CD14-positive monocyte (primary cell): Measurements from ENCODE around the gene CWC27. TPM values are rescaled to one million over a fixed set of nuclear protein-coding genes. Genes with fewer than 3 reads are reported as not detected.

Source experiments
- DNase-seq, 3 donors: peaks; one replicate each; pipeline ENCODE4 v3.0.0-alpha.2; 2011 to 2022
- H2AFZ ChIP-seq: 2 replicates; pipeline ENCODE4 v1.6.0; 2012; ENCODE audit warnings: mild to moderate bottlenecking, low read depth, low read length, inconsistent platforms; ENCODE audit not compliant: insufficient read depth, poor library complexity, severe bottlenecking
- H3K27ac ChIP-seq, 2 donors: 1 replicate in 1 of 2; 2 replicates in 1 of 2; pipeline ENCODE4 v1.5.1; 2012 to 2013; ENCODE audit warnings: low read length in 2 of 2, control low read depth in 1 of 2, inconsistent platforms in 1 of 2, low read depth in 1 of 2, mild to moderate bottlenecking in 1 of 2
- H3K27me3 ChIP-seq, 2 donors: one replicate each; pipeline versions ENCODE4 v1.6.0 to v1.6.1; 2011 to 2013; ENCODE audit warnings: low read length in 2 of 2; ENCODE audit not compliant: control insufficient read depth in 2 of 2, insufficient read depth in 2 of 2
- H3K36me3 ChIP-seq, 2 donors: replicated peaks in 1 of 2; 1 replicate in 1 of 2; 2 replicates in 1 of 2; pipeline versions ENCODE4 v1.5.1 to v1.6.1; 2012 to 2013; ENCODE audit warnings: low read length in 2 of 2, control low read depth in 1 of 2, inconsistent platforms in 1 of 2, mild to moderate bottlenecking in 1 of 2; ENCODE audit not compliant: insufficient read depth in 2 of 2, control insufficient read depth in 1 of 2
- H3K4me1 ChIP-seq, 2 donors: 1 replicate in 1 of 2; 2 replicates in 1 of 2; pipeline versions ENCODE4 v1.5.1 to v1.6.1; 2012 to 2013; ENCODE audit warnings: low read length in 2 of 2, control low read depth in 1 of 2, inconsistent platforms in 1 of 2, mild to moderate bottlenecking in 1 of 2, moderate library complexity in 1 of 2; ENCODE audit not compliant: insufficient read depth in 2 of 2, control insufficient read depth in 1 of 2
- H3K4me2 ChIP-seq: replicated peaks from 2 replicates; pipeline ENCODE3; 2012; ENCODE audit warnings: low read length, moderate library complexity, mild to moderate bottlenecking; ENCODE audit not compliant: poor library complexity, severe bottlenecking; ENCODE audit errors: extremely low read depth
- H3K4me3 ChIP-seq, 3 experiments: fragments of 200-600 bp in 1 of 3; sonication (generic) in 1 of 3; replicated peaks in 1 of 3; 1 replicate in 2 of 3; 2 replicates in 1 of 3; pipeline ENCODE4 v1.5.1; 2011 to 2013; ENCODE audit warnings: low read length in 3 of 3, mild to moderate bottlenecking in 3 of 3, control low read depth in 2 of 3, low read depth in 2 of 3, inconsistent platforms in 1 of 3, moderate library complexity in 1 of 3
- H3K79me2 ChIP-seq: 2 replicates; pipeline ENCODE4 v1.6.0; 2012; ENCODE audit warnings: mild to moderate bottlenecking, control low read depth, inconsistent platforms, low read length, moderate library complexity; ENCODE audit not compliant: insufficient read depth
- H3K9ac ChIP-seq: 2 replicates; pipeline ENCODE4 v1.6.0; 2017; ENCODE audit warnings: low read length, mild to moderate bottlenecking; ENCODE audit not compliant: insufficient read depth, poor library complexity, severe bottlenecking
- H3K9me3 ChIP-seq, 2 donors: replicated peaks in 1 of 2; 1 replicate in 1 of 2; 2 replicates in 1 of 2; pipeline versions ENCODE4 v1.5.1 to v1.6.1; 2012 to 2013; ENCODE audit warnings: low read length in 2 of 2, control low read depth in 1 of 2; ENCODE audit not compliant: control insufficient read depth in 1 of 2, insufficient read depth in 1 of 2
- H4K20me1 ChIP-seq: 2 replicates; pipeline ENCODE4 v1.6.0; 2012; ENCODE audit warnings: mild to moderate bottlenecking, low read length, control low read depth, moderate library complexity; ENCODE audit not compliant: insufficient read depth
- H3K27ac Mint-ChIP-seq, 7 donors: one replicate each; pipeline ENCODE4 v1.8.0; 2020; ENCODE audit warnings: mild to moderate bottlenecking in 7 of 7, mixed read lengths in 7 of 7, moderate library complexity in 6 of 7, inconsistent platforms in 2 of 7
- H3K27me3 Mint-ChIP-seq, 3 donors: one replicate each; pipeline ENCODE4 v1.8.0; 2021 to 2022; ENCODE audit warnings: low read depth in 3 of 3, mild to moderate bottlenecking in 3 of 3, mixed read lengths in 3 of 3, moderate library complexity in 3 of 3, inconsistent platforms in 1 of 3
- H3K36me3 Mint-ChIP-seq, 2 donors: one replicate each; pipeline ENCODE4 v1.8.0; 2020; ENCODE audit warnings: mixed read lengths in 2 of 2, inconsistent platforms in 1 of 2, mild to moderate bottlenecking in 1 of 2
- H3K4me1 Mint-ChIP-seq: one replicate; pipeline ENCODE4 v1.8.0; 2020; ENCODE audit warnings: mild to moderate bottlenecking, mixed read lengths
- H3K4me3 Mint-ChIP-seq, 2 donors: one replicate each; pipeline ENCODE4 v1.8.0; 2020; ENCODE audit warnings: mild to moderate bottlenecking in 2 of 2, mixed read lengths in 2 of 2, moderate library complexity in 1 of 2
- H3K9me3 Mint-ChIP-seq, 7 donors: one replicate each; pipeline ENCODE4 v1.8.0; 2020 to 2022; ENCODE audit warnings: mixed read lengths in 7 of 7, mild to moderate bottlenecking in 6 of 7, moderate library complexity in 6 of 7, inconsistent platforms in 2 of 7
- WGBS: methylation state at CpG from one replicate; pipeline ENCODE4 v1.1.5; 2013; ENCODE audit warnings: missing lambda C conversion rate; ENCODE audit not compliant: insufficient coverage; 5-methylcytosine and 5-hydroxymethylcytosine counted together
- intact Hi-C, 2 donors: fragments of 100-400 bp; cut with micrococcal nuclease; formaldehyde crosslinking; loops; one replicate each; pipeline versions ENCODE4 v1.15.0 to v1.15.1; 2023
- polyA plus RNA-seq, 3 donors: library from polyadenylated mRNA; depleted of rRNA in 1 of 3; unstranded in 2 of 3; stranded (reverse) in 1 of 3; fragments of 300-500 nt in 2 of 3; fragments of >200 nt in 1 of 3; fragmentation: Illumina TruSeq in 2 of 3; gene quantifications; 1 replicate in 2 of 3; 2 replicates in 1 of 3; pipeline ENCODE4 v1.2.3, GENCODE V29; 2012 to 2021
- TF ChIP-seq, protein P1 (sequence below): fragments of 200-600 bp; IDR thresholded peaks from one replicate; pipeline ENCODE4 v1.8.0; 2022; ENCODE audit warnings: antibody characterized with exemption, mild to moderate bottlenecking

CWC27 gene
- polyA plus RNA-seq, 3 donors: 6.6 to 18.9 (median 14.5) TPM

DNA sequence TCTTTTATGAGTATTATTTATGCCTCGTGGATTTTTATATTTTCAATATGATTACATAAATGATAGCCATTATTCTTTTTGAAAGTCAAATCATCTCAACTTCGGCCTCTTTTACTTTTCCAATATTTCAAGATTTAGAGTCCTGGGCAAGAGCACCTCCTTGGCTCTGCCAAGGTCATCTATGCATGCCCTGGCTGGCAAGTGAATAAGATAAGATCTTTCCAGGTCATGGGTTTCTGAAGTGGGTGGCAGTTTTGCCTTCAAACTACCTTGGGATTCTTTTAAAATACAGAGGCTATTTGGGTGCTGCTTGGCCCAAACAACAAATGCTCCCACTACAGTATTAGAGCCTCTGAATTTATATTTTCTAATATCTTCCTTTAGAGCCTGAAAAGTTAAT lies 95.4 kb downstream of the CWC27 start:
- H4K20me1 ChIP-seq: no peaks in the 10 kb centered on the region
- no CpG with 5 or more reads among the region's 2 CpGs for WGBS

DNA sequence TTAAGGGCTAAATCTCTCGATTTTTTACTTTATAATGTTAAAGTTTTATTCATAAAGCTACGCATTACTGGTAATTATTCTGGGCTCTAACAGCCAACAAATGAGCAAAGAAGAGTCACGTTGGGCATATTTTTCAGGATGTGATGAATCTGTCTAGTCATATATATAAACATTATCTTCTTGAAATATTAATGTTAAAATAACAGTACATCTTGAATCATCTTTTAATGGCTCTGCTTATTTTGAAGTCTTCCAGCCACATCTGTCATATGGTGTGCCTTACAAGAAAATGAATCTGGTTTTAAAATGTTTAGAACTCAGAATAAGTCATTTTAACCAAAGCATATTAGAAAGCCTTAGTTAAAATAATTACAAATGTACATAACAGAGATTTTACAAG lies 96.9 kb downstream of the CWC27 start:
- Mint-ChIP-seq H3K36me3 (peaks cover 2 to 3% of the 10 kb centered on the region in 2 donors), H3K27me3 (no peaks in the 10 kb centered on the region), H3K4me3 (no peak overlapping the region), H3K4me1 (no peaks in the 10 kb centered on the region), H3K9me3 (peaks cover 0 to 6% (median 0%) of the 10 kb centered on the region in 7 donors), H3K27ac (no peak overlapping the region)
- no CpG with 5 or more reads among the region's 3 CpGs for whole genome bisulfite sequencing
- Histone ChIP-seq H3K4me2 (no peak overlapping the region), H3K9ac (no peak overlapping the region), H3K79me2 (no peaks in the 10 kb centered on the region), H3K4me3 (no peak overlapping the region), H3K36me3 (no peaks in the 10 kb centered on the region), H3K4me1 (no peaks in the 10 kb centered on the region), H3K27ac (no peak overlapping the region), H3K27me3 (no peaks in the 10 kb centered on the region), H4K20me1 (no peaks in the 10 kb centered on the region), H3K9me3 (no peaks in the 10 kb centered on the region), H2AFZ (no peak overlapping the region)
- TF ChIP-seq, protein P1, sequence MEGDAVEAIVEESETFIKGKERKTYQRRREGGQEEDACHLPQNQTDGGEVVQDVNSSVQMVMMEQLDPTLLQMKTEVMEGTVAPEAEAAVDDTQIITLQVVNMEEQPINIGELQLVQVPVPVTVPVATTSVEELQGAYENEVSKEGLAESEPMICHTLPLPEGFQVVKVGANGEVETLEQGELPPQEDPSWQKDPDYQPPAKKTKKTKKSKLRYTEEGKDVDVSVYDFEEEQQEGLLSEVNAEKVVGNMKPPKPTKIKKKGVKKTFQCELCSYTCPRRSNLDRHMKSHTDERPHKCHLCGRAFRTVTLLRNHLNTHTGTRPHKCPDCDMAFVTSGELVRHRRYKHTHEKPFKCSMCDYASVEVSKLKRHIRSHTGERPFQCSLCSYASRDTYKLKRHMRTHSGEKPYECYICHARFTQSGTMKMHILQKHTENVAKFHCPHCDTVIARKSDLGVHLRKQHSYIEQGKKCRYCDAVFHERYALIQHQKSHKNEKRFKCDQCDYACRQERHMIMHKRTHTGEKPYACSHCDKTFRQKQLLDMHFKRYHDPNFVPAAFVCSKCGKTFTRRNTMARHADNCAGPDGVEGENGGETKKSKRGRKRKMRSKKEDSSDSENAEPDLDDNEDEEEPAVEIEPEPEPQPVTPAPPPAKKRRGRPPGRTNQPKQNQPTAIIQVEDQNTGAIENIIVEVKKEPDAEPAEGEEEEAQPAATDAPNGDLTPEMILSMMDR: no peak
- intact Hi-C loops: no loop called here
- DNase-seq: no peak

More for the DNA sequence above, 95.4 kb downstream of the CWC27 start:
- H3K4me1 ChIP-seq: no peaks in the 10 kb centered on the region
- no peak overlapping the region for H3K4me3 Mint-ChIP-seq
- no peak for DNase-seq
- H3K9me3 ChIP-seq: no peaks in the 10 kb centered on the region
- no peak overlapping the region for H3K4me2 ChIP-seq
- no peaks in the 10 kb centered on the region for H3K27me3 Mint-ChIP-seq
- peaks cover 0 to 6% (median 0%) of the 10 kb centered on the region in 7 donors for H3K9me3 Mint-ChIP-seq
- intact Hi-C loops: no loop called here
- no peaks in the 10 kb centered on the region for H3K36me3 ChIP-seq
- no peak overlapping the region for H2AFZ ChIP-seq
- peaks cover 2 to 3% of the 10 kb centered on the region in 2 donors for H3K36me3 Mint-ChIP-seq
- no peak overlapping the region for H3K4me3 ChIP-seq
- no peaks in the 10 kb centered on the region for H3K79me2 ChIP-seq
- no peak overlapping the region for H3K27ac Mint-ChIP-seq
- no peak overlapping the region for H3K9ac ChIP-seq
- no peaks in the 10 kb centered on the region for H3K27me3 ChIP-seq
- TF ChIP-seq, protein P1: no peak
- H3K27ac ChIP-seq: no peak overlapping the region
- H3K4me1 Mint-ChIP-seq: no peaks in the 10 kb centered on the region
